Breast epithelium (tissue), 3 donors: ENCODE measurements around the gene USP3.

Experiments used
- CTCF ChIP-seq, 3 donors: fragments of 450-650 bp; IDR thresholded peaks; one replicate each; pipeline ENCODE4 v1.5.1; 2016 to 2017; ENCODE audit warnings: antibody characterized with exemption in 3 of 3, mild to moderate bottlenecking in 3 of 3, moderate library complexity in 3 of 3
- POLR2AphosphoS5 ChIP-seq, 3 donors: sonication (generic); formaldehyde crosslinking; IDR thresholded peaks; one replicate each; pipeline ENCODE4 v1.6.1; 2017; ENCODE audit warnings: antibody characterized with exemption in 3 of 3

GRCh38 chr15:63509955-63510940, 5.9 kb downstream of the USP3 start:
- TF ChIP-seq POLR2AphosphoS5 (IDR thresholded peaks at IDR 0.05) (no peak), CTCF (IDR thresholded peaks at IDR 0.05) (no peak)
